PC-3 (cell line): Measurements from ENCODE around the gene S100A8. TPM values are rescaled to one million over a fixed set of nuclear protein-coding genes. Genes with fewer than 3 reads are reported as not detected.
"Not testable (repeated sequence)": the region's sequence is repeated elsewhere in the genome, so short reads cannot be mapped to it uniquely, and the experiment has no call there.

ENCODE experiments used
- ATAC-seq: fragments of 200-7000 bp; cut with Tn5 transposase; 2 replicates; pipeline ENCODE4 v1.9.1; 2020; ENCODE audit warnings: mild to moderate bottlenecking, moderate library complexity
- BruUV-seq: library from RNA; stranded (reverse); fragments of 400-500 nt; replicated peaks from 2 replicates; lab custom pipeline; 2021; lab: Mats Ljungman, UMichigan
- CTCF ChIA-PET: fragments of 300-600 bp; sonication (Branson Sonifier 250); formaldehyde crosslinking; loops from one replicate; lab custom pipeline; 2022; ENCODE audit warnings: antibody characterized with exemption; lab: Charles Lee
- POLR2A ChIA-PET: fragments of 300-600 bp; sonication (Branson Sonifier 250); formaldehyde crosslinking; loops from one replicate; lab custom pipeline; 2022; ENCODE audit warnings: antibody characterized with exemption; ENCODE audit not compliant: unreplicated experiment; lab: Charles Lee
- DNase-seq: peaks from one replicate; pipeline ENCODE4 v3.0.0-alpha.2; 2015
- H2AFZ ChIP-seq: fragments of 300-600 bp; sonication (generic); 2 replicates; pipeline ENCODE4 v1.6.0; 2016; ENCODE audit warnings: antibody characterized with exemption, low read length
- H3F3A ChIP-seq: fragments of 300-600 bp; sonication (generic); one replicate; pipeline ENCODE4 v1.6.0; 2017; ENCODE audit warnings: antibody characterized with exemption, low read length, control low read depth, mild to moderate bottlenecking; ENCODE audit not compliant: unreplicated experiment
- H3K27ac ChIP-seq: fragments of 300-600 bp; sonication (generic); 2 replicates; pipeline ENCODE4 v1.5.1; 2016; ENCODE audit warnings: mild to moderate bottlenecking, low read length
- H3K27me3 ChIP-seq: fragments of 300-600 bp; sonication (generic); 2 replicates; pipeline ENCODE4 v1.6.1; 2016; ENCODE audit warnings: low read length, mixed read lengths
- H3K36me3 ChIP-seq: fragments of 300-600 bp; sonication (generic); 2 replicates; pipeline ENCODE4 v1.6.1; 2016; ENCODE audit warnings: low read depth, mixed run types, low read length, mixed read lengths
- H3K4me1 ChIP-seq: fragments of 300-600 bp; sonication (generic); 2 replicates; pipeline ENCODE4 v1.5.1; 2016; ENCODE audit warnings: low read length; ENCODE audit not compliant: insufficient read depth
- H3K4me2 ChIP-seq: fragments of 300-600 bp; sonication (generic); 2 replicates; pipeline ENCODE4 v1.6.0; 2016; ENCODE audit warnings: low read length
- H3K4me3 ChIP-seq: fragments of 300-600 bp; sonication (generic); 2 replicates; pipeline ENCODE4 v1.5.1; 2016; ENCODE audit warnings: mild to moderate bottlenecking, low read length, mixed read lengths
- H3K79me2 ChIP-seq: fragments of 300-600 bp; sonication (generic); 2 replicates; pipeline ENCODE4 v1.6.1; 2017; ENCODE audit warnings: low read length, mixed read lengths
- H3K9ac ChIP-seq: fragments of 300-600 bp; sonication (generic); 2 replicates; pipeline ENCODE4 v1.6.0; 2016; ENCODE audit warnings: mild to moderate bottlenecking, low read length
- H3K9me2 ChIP-seq: fragments of 300-600 bp; sonication (generic); replicated peaks from 2 replicates; pipeline ENCODE4 v1.6.1; 2016; ENCODE audit warnings: mixed run types, low read length, mixed read lengths
- H3K9me3 ChIP-seq: fragments of 300-600 bp; sonication (generic); 2 replicates; pipeline ENCODE4 v1.6.1; 2016; ENCODE audit warnings: low read length, mixed read lengths
- H4K20me1 ChIP-seq: fragments of 300-600 bp; sonication (generic); 2 replicates; pipeline ENCODE4 v1.6.1; 2016; ENCODE audit warnings: low read length, mixed read lengths
- CTCF ChIP-seq: fragments of 300-600 bp; sonication (generic); conservative IDR thresholded peaks from 2 replicates; pipeline ENCODE4 v1.5.1; 2017; ENCODE audit warnings: antibody characterized with exemption, low read depth, mild to moderate bottlenecking, low read length
- EZH2 ChIP-seq: fragments of 300-600 bp; sonication (generic); IDR thresholded peaks from one replicate; pipeline ENCODE4 v1.6.1; 2017; ENCODE audit warnings: antibody characterized with exemption, mild to moderate bottlenecking, low read length; ENCODE audit not compliant: unreplicated experiment
- EZH2phosphoT487 ChIP-seq: fragments of 300-600 bp; sonication (generic); IDR thresholded peaks from 2 replicates; pipeline ENCODE4 v1.6.1; 2018; ENCODE audit warnings: mild to moderate bottlenecking, antibody characterized with exemption, low read length, borderline replicate concordance
- intact Hi-C: fragments of 100-400 bp; cut with micrococcal nuclease; formaldehyde crosslinking; loops from 2 replicates; pipeline ENCODE4 v1.9.0; 2023
- total RNA-seq: library from RNA; depleted of rRNA; stranded (reverse); fragments of >200 nt; gene quantifications from 2 replicates; pipeline ENCODE4 v1.2.3, GENCODE V29; 2014

Gene S100A8
- total RNA-seq, 1 experiment from 2014 or later: 0.29 TPM

- Histone ChIP-seq H3F3A (no peaks in the 10 kb centered on the region), H3K4me1 (no peaks in the 10 kb centered on the region), H3K4me3 (no peak overlapping the region), H3K9me3 (no peaks in the 10 kb centered on the region), H2AFZ (no peak overlapping the region), H3K79me2 (no peaks in the 10 kb centered on the region), H3K27ac (no peak overlapping the region), H3K9me2 (no peaks in the 10 kb centered on the region), H3K27me3 (peaks cover 58% of the 10 kb centered on the region), H3K4me2 (no peak overlapping the region), H3K9ac (no peak overlapping the region), H3K36me3 (no peaks in the 10 kb centered on the region), H4K20me1 (no peaks in the 10 kb centered on the region)
- intact Hi-C loops: no loop called here
- ATAC-seq: peak; percentile 75
- TF ChIP-seq EZH2phosphoT487: no peak
- TF ChIP-seq EZH2: no peak
- no peak for TF ChIP-seq CTCF
- POLR2A ChIA-PET: no interaction called here
- peak; percentile 86 for DNase-seq
- no TSS peak for BruUV-seq
- CTCF ChIA-PET: no interaction called here
Observed at GRCh38 chr1:153422450-153423068, 31.7 kb upstream of the S100A8 start.

- Histone ChIP-seq H3K4me1 (no peaks in the 10 kb centered on the region), H2AFZ (no peak overlapping the region), H3K27ac (no peak overlapping the region), H3K79me2 (no peaks in the 10 kb centered on the region), H3F3A (no peaks in the 10 kb centered on the region), H3K9me3 (no peaks in the 10 kb centered on the region), H3K27me3 (peaks cover 50% of the 10 kb centered on the region), H3K9me2 (no peaks in the 10 kb centered on the region), H3K9ac (no peak overlapping the region), H3K4me2 (no peak overlapping the region), H3K36me3 (no peaks in the 10 kb centered on the region), H4K20me1 (no peaks in the 10 kb centered on the region), H3K4me3 (no peak overlapping the region)
- TF ChIP-seq EZH2phosphoT487 (no peak), EZH2 (no peak), CTCF (no peak)
- ATAC-seq (no peak), DNase-seq (no peak)
- POLR2A ChIA-PET: no interaction called here
- no TSS peak for BruUV-seq
- CTCF ChIA-PET: no interaction called here
- intact Hi-C loops: no loop called here
Observed at GRCh38 chr1:153420306-153420705, 29.4 kb upstream of the S100A8 start.

GRCh38 chr1:153419436-153419793 is 28.5 kb upstream of the S100A8 start:
- CTCF ChIA-PET: not testable (repeated sequence)

GRCh38 chr1:153418758-153419435 is 28.0 kb upstream of the S100A8 start:
- H3K9me3 ChIP-seq, H3K27ac ChIP-seq, H3K4me2 ChIP-seq, H3K79me2 ChIP-seq, ATAC-seq, H4K20me1 ChIP-seq, H3K9ac ChIP-seq, H3F3A ChIP-seq, H3K36me3 ChIP-seq, BruUV-seq, intact Hi-C loops, H3K4me3 ChIP-seq, DNase-seq, H3K4me1 ChIP-seq, POLR2A ChIA-PET, CTCF ChIA-PET, H2AFZ ChIP-seq, H3K9me2 ChIP-seq: not testable (repeated sequence)
- peaks cover 57% of the 10 kb centered on the region for H3K27me3 ChIP-seq

More at GRCh38 chr1:153419436-153419793, 28.5 kb upstream of the S100A8 start:
- intact Hi-C loops, H3K27ac ChIP-seq, BruUV-seq, POLR2A ChIA-PET, DNase-seq, H3K4me2 ChIP-seq, H3K9me3 ChIP-seq, H3K4me1 ChIP-seq, H4K20me1 ChIP-seq, H3F3A ChIP-seq, H3K4me3 ChIP-seq, H3K79me2 ChIP-seq, H3K9ac ChIP-seq, ATAC-seq, H3K9me2 ChIP-seq, H3K36me3 ChIP-seq, H2AFZ ChIP-seq: not testable (repeated sequence)
- H3K27me3 ChIP-seq: peaks cover 52% of the 10 kb centered on the region
